GM13976 (cell line): ENCODE results near the gene ERLEC1.

ENCODE experiments used
- DNase-seq: peaks from one replicate; pipeline ENCODE4 v3.0.0; 2012; ENCODE audit warnings: low spot score
- CTCF ChIP-seq: IDR thresholded peaks from 2 replicates; pipeline ENCODE4 v1.5.1; 2012; ENCODE audit warnings: borderline replicate concordance, mild to moderate bottlenecking; ENCODE audit not compliant: insufficient read depth; ENCODE audit errors: extremely low read depth, missing control alignments, control extremely low read depth
- in situ Hi-C: fragments of 300-500 bp; cut with MboI; formaldehyde crosslinking; loops from one replicate; pipeline ENCODE4 v1.12.0; 2022; ENCODE audit warnings: low sequenced_read_pairs, mixed read lengths, inconsistent platforms; ENCODE audit not compliant: unreplicated experiment

Gene ERLEC1

DNA sequence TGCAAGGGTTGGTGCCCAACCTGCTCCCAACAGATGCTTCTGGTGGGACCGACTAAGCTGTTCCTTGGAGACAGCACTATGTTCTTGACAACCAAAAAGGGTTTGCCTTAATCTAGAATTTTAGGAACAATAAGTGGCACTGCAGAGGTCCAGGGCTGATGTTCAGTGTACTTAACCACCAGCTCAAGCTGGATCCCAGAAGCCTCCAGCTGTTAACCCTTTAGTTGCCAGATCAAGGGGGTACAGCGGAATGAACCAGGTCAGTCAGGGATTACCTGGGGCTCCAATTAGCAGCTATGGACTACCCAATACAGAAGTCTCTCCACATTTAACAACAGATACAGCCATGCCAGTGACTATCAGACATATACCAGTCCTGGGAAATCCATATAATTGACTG is 69.4 kb downstream of the ERLEC1 start:
- no peak for DNase-seq
- no peak for TF ChIP-seq CTCF
- in situ Hi-C loops: no loop called here

DNA sequence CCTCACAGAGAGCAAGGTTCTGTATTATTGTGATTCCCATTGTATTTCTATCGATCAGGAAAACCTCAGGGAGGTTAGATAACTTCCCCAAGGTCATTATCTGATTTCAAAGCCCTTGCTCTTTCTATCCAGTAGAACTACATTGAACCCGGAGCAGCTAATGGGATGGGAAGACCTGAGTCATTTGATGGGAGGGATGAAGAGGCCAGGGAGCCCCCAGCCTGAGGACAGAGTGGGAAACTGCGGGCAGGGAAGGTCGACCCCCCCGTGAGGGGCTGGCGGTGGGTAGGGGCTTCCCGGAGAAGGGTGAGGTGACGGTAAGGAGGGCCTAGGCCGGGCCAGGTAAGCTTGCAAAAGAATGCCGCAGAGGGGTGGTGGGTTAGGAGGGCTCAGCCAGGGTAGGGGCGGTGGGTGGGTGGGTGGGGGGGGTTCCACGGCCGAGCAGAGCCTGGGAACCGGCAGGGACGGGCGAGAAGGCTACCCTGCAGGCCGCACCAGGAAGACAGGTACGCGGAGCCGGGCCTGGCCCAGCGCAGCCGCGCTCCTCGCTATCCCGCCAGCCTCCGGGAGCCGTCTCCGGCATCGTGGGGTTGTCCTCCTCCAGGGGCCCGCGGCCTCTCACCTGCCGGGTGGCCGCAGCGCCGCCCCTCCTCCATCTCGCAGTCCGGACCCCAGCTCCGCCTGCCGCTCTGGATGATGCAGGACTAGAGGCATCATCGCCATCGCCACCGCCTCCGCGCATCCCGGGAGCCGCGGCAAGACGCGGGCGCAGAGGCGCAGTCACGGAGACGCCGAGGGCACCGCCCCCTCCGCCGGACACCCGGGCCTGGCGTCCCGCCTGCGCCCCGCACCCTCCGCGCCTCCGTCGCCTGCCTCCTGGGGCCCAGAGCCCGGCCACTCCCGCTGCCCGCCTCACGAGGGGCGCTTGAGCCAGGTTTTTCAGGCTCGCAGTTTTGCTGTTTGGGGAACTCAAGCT is 72.7 kb downstream of the ERLEC1 start, which contains the start of gene GPR75:
Gene GPR75, minus strand, starts transcription at position 762 of the 976 bp plus-strand sequence. CDS start 5,211 bp downstream, outside the sequence.
- in situ Hi-C loops: no loop called here
- DNase-seq: no peak

DNA sequence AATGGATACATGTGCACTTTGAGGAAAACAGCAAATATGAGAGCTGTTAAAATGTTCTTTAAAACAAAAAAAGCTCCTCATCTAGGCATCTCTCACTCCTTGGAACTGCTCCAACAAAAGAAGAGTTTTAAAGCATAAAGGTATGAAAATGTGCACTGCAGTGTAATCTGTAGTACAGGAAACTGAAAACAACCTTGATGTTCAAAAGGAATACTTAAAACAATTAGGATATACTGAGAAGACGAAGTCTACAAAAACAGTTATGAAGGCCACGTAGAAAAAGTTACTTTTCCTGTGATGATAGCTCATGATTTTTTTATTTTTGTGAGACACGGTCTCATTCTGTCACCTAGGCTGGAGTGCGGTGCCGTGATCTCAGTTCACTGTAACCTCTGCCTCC is 75.0 kb downstream of the ERLEC1 start:
- TF ChIP-seq CTCF: no peak
- DNase-seq: no peak
- in situ Hi-C loops: no loop called here

More for the DNA sequence above, 72.7 kb downstream of the ERLEC1 start, which contains the start of gene GPR75:
- no peak for TF ChIP-seq CTCF

DNA sequence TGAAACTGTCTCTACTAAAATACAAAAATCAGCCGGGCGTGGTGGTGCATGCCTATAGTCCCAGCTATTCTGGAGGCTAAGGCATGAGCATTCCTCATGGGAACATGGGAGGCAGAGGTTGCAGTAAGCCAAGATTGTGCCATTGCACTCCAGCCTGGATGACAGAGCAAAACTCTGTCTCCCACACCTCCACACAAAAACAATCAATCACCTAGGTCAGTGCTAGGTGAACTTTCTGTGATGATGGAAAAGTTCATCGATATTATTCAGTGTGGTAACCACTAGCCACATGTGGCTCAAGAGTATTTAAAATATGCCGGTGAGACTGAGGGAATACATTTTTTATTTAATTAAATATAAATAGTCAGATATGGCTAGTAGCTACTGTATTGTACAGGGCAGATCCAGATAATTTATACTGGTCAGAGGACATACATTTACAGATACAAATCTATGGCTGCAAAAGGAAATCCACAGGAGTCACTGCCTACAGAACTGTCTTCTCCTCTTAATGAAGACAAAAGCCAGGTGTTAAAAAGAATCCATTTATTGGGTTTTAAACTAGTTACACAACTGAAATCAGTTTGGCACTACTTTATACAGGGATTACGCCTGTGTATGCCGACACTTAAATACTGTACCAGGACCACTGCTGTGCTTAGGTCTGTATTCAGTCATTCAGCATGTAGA is 76.8 kb downstream of the ERLEC1 start:
- TF ChIP-seq CTCF: no peak
- in situ Hi-C loops: no loop called here
- no peak for DNase-seq

DNA sequence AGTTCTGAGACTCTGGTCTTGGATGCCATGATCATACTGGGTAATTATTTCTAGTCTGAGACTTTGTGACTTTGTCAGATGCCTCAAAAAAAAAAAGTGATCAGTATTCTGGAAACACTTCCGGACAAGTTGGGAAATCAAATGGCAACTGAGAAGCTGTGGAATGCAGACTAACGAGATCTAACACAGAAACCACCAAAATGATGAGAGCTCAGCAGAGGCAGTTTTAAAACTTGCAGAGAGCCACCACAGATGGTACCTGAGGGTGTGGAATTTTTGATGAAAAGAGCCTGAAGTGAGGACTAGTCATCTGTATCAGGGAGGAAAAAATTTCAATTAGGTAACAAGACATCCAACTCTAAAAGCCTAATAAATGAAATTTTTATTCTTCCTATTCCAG is 78.4 kb downstream of the ERLEC1 start:
- in situ Hi-C loops: no loop called here
- no peak for TF ChIP-seq CTCF
- no peak for DNase-seq

DNA sequence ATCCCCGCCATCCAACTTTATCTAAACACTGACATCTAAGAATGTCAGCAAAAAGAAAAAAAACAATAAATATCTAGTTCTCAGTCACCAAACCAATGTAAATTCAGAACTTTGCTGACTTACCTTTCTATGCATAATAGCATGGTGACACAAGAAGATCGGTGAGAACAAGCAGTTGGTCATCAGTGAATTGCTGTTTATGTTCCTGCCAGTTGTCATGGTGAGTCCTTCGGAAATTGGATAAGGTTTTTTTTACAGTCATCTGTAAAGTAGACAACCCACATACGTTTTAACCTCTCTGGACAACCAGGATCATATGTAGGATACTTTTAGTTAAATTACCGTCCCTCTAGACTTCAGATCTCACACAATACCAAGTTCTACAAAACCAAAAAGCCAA is 79.1 kb downstream of the ERLEC1 start:
- in situ Hi-C loops: no loop called here
- TF ChIP-seq CTCF: no peak
- no peak for DNase-seq
